HG03575 (cell line): ENCODE results near the gene MBNL1.
A peak's percentile ranks its signal among the peaks of the same experiment; 100 is the strongest.

Experiments used
- ATAC-seq: cut with Tn5 transposase; IDR thresholded peaks from one replicate; pipeline ENCODE4 v1.9.1; 2021; ENCODE audit not compliant: unreplicated experiment, insufficient number of reproducible peaks, low FRiP score; ENCODE audit errors: extremely low read depth

MBNL1 gene

DNA sequence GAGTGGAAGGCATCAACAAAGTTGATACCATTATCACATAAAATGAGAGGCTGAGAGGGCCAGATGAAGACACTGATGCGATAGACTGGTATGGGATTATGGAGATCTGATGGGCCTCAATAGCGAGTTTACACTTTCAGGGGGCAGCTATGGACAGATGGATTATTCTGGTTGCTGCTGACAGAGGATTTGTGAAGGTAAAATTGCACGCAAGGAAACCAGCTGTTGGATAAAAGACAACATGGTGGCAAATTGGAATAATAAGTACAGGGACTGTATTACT is 203.9 kb downstream of the MBNL1 start:
- ATAC-seq, result no peak

DNA sequence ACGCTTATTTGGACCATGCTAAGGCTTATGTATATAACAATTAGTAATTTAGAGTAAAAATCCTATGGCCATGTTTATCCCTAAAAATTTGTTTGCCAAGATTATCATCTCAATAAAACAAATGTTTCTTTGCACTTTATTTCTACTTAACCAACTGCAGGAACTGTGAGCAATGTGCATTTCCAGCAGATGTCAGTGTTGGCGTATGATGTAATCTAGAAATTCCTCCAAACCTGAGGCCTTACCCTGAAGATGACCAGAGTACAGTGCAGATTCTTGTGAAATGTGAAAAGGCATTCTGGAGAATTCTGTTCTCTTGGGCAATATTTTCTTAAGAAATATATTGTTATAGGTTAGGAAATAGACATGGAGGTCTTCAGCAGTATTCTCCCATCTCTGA is 205.9 kb downstream of the MBNL1 start:
- no peak for ATAC-seq

DNA sequence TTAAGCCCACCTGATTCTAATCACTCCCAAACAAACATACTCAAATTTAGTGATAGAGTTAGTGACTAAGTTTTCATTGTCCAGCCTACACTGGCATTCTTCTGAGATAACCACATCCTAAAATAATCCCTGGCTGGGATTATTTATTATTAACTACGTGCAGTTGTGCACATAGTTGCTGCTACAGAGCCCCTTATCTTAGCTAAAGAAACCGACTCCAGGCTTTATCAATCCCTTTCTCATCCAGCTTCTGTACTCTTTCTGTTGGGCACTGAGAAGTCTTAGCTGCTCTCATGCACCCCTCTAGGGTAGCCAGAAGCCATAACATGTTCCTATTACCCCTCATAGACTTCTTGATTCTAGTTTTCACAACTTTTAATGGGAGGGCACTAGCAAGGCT is 208.7 kb downstream of the MBNL1 start:
- no peak for ATAC-seq

DNA sequence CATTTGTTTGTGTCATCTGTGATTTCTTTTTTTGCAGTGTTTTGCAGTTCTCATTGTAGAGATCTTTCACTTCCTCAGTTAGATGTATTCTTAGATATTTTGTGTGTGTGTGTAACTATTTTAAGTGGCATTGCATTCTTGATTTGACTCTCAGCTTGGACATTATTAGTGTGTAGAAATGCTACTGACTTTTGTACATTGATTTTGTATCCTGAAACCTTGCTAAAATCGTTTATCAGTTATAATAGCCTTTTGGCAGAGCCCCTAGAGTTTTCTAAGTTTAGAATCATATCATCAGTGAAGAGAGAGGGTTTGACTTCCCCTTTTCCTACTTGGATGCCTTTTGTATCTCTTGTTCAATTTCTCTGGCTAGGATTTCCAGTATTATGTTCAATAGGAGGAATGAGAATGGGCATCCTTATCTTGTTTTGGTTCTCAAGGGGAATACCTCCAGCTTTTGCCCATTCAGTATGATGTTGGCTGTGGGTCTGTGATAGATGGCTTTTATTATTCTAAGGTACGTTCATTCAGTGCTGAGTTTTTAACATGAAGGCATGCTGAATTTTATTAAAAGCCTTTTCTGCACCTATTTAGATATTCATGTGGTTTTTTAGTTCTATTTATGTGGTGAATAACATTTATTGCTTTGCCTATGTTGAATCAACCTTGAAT is 211.7 kb downstream of the MBNL1 start:
- ATAC-seq, result peak; percentile 93

DNA sequence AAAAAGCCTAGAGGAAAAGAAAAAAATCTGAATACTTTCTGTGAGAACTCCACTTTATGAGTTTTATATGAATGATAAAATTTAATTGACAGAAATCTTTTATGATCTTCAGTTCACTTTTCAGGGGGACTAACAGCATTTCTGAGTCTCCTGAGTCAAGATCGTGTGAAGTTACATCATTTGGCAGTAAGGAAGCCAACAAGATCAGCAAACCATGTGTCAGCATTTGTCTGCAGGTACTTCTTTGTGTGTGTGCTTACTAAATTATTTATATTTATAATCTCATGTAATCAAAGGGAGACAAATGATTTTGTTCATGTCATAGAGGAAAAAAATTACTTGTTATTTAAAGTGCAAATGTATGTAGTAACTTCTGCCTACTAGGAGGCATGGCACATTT is 217.6 kb downstream of the MBNL1 start:
- ATAC-seq, result no peak

DNA sequence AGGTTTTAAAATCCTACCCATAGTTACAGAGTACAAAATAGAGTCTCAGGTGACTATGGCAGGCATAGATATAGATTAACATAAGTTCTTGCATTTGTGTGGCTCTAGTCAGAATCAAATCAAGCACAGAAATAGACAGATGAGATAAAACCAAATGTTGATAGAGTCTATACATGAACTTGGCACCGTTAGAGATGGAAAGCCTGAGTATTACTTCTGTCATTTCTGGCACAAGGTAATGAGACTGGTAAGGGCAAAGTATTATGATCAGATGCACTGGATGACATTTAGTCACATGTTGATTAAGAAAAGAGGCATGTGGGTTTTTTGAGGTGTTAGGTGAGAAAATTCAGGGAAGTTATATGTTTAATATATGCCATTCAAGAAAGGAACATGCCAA is 219.7 kb downstream of the MBNL1 start:
- no peak for ATAC-seq

DNA sequence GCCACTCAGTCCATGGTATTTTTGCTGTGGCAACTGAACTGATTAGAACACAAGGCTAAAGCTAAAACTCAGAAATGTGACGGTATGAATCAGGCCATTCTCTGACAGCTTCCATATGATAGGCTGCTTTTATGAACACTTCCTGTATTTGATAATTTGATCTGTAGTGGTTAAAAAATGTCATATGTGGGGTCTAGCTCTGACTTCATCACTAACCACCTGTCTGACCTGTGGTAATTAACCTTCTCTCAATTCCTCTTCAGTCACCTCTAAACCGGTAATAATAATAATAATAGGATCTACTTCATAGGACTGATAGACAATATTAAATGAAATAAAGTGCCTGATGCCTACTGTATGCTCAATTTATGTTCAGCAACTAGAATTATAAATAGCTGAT is 223.2 kb downstream of the MBNL1 start:
- no peak for ATAC-seq

DNA sequence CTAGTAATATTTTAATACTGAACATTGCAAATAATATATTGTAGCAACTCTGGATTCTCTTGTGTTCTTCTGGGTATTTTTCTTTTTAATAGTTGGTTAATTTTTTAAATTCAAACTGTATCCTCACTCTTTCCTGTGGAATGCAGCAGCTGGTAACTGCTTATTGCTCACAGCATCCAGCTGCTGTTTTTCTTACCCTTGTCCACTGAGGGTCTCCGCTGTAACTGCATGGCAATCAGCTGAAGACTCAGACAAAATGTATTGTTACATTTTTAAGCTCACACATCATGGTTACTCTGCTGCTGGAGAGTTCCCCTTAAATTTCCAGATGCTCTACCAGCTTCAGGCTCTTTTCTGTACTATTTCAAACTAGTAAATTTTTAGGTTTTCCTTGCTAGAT is 227.6 kb downstream of the MBNL1 start:
- no peak for ATAC-seq

DNA sequence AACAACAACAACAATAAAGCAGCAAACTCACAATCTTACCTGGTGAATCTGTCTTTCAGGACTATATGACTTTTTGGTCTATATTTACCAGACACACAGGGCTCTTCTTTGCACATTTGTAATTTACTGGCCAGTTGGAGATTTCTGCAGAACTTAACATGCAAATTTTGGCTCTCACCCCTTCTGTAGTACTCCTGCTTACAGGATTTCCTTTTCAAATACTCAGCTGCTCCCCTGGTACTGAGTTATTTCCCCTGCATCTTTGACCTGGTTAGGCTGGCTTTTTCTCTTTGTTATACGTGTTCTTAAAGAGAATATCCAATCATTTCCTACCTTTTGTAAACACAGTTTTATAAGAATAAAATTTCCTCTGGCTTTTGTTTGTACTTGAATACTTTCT is 228.0 kb downstream of the MBNL1 start:
- ATAC-seq, result peak; percentile 43

DNA sequence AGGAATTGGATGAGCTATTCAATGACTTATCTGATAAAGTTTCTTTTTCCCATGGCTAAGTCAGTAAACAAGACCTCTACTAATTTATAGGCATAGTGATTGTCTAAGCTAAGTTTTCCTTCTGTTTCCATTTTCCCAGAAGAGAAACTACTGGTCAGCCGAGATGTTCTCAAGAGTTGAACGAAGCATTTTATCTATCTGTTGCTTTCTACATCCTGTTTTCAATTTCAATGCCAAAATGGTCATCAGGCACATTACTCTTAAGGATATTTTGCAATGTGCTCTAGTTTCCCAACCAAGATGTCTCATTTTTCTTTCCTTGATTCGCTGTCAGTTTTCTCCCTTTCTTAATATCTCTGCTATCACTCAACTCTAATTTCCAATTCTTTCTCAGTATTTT is 228.7 kb downstream of the MBNL1 start:
- ATAC-seq, result no peak

DNA sequence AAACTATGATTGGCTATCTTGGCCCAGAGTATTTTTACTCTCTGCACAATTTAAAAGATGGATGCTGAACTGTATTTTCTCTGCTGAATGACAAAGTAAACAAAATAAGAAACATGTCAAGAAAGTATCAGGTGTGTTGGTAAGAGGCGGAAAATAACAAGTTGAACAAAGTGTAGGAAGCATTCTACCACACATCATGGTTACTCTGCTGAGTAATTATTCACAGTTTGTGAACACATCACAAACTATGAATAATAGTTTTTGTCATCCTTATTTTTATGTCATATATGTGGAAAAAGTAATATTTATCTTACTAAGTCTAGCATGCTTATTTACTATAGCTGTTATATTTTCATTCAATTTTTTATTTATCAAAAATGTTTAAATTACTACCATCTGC is 229.2 kb downstream of the MBNL1 start:
- ATAC-seq, result no peak

DNA sequence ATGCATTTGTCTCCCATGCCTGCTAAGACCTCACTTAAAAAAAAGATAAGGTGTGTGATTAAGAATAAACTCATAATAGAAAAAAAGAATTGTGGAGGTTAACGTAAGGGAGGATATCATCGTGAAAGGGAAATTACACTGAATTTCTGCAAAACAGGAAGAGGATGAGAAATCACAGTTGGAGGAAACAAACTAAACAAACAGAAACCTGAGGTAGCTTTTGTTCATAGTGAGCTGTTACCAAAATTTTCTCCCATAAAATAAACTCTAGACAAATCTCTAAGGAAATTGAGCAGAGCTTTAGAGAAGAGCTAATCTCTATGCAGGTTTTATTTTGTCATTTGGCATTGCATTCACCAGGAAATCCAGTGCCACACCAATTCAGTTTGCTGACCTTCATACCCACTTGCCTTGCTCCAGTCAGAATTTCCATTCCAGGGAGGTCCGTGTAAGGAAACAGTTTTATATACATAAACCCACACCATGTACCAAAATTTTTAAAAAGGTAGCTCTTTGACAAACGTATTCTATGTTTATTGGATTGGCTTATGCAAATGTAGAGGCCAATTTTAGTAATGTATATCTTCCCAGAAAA is 231.2 kb downstream of the MBNL1 start:
- ATAC-seq, result no peak

DNA sequence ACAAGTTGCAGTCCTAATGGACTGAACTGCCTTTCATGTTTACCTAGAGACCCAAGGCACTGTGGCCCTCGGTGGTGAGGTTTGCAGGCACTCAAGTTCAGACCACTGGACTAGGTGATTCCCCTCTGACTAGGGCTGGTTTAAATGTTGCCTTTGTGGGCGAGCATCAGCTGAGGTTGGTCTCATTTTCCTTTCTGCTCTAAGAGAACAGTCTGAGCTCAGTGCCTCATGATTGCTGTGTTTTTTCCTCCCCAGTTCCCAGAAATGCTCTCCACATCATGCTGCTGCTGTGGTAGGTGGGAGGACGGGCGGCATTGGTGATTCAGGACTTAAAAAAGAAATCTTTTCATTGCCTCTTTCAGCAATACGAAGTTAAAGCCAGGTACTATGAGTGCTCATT is 237.2 kb downstream of the MBNL1 start:
- peak; percentile 94 for ATAC-seq

DNA sequence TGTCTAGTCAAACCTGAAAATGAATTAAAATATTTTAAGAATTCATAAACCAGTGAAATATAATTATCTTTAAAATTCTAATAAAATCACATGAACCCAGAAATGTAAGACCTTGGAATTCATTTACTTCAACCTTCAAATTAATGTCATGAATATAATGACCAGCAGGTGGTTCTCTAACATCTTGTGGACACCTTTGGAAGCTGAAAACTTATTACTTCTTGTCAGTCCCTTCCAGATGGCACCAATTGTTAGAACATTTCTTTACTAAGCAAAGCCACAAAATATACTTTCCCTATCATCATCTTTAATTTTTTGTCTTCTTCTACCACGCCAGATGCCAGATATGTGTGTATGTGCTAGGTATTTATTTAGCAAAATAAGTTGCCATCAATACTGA is 240.0 kb downstream of the MBNL1 start:
- no peak for ATAC-seq

DNA sequence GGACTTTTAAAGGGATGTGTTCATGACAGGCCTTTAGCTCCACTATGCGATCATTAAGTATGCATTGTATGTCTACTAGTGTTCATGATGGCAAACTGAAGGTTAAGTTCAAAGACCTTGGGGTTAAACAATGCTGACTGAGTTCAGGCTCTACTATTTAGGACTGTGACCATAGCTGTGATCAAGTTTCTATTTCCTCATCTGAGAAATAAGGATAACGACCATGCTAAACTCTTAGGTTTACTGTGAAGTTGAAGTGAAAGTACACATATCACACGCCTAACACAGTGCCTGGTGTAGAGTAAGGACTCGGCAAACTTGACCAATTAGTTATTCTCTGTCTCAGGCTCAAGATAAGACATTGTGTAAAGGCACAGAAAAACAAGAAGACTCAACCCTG is 243.2 kb downstream of the MBNL1 start:
- peak; percentile 73 for ATAC-seq

DNA sequence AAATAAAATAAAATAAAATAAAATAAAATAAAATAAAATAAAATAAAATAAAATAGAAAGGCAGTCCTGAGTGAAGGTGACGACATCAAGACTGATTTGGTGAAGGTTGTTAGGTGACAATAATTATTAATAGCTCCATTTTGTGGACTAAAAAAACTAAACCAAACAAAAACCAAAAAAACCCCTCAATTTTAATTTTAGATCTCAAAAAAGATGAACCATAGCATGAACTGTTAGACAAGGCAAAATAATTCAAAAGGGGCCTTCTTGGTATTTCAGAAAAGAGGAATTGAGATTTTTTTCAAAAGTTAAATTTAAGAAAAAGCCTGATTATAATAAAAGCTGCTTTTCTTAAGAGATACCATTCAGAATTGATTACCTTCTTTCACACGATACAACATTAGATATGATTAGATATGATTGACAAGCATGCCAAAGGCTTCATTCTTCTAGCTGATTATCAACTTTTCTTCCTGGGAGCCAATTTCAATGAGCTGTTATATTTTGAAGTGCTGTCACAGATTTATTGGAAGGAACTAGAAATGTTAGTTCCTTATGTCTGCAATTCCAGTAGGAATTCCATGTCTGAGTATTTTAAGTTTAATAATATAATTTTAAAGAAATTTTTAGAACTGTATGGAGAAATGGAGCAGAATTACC is 244.7 kb downstream of the MBNL1 start:
- ATAC-seq, result no peak
